Measurements from ENCODE around the gene NEGR1. TPM values are rescaled to one million over a fixed set of nuclear protein-coding genes. Genes with fewer than 3 reads are reported as not detected.

NEGR1 gene
- total and polyA plus RNA-seq, 11 donors = 1.7 to 11.3 (median 6.8) TPM

GRCh38 chr1:71565262-71565661 is 717.1 kb downstream of the NEGR1 start:
- Histone ChIP-seq H3K4me1 (peaks cover 0 to 13% (median 0%) of the 10 kb centered on the region in 12 donors), H3K27me3 (no peaks in the 10 kb centered on the region), H3K27ac (no peak overlapping the region), H3K36me3 (no peaks in the 10 kb centered on the region), H3K9me3 (no peaks in the 10 kb centered on the region), H3K4me3 (no peak overlapping the region)
- intact Hi-C loops (cut with DNase I) = no loop called here
- peak in 3 of 4 donors; percentile 47 to 88 (median 77) for ATAC-seq
- peak in 2 of 5 donors; percentile 28 to 32 for DNase-seq
- TF ChIP-seq CTCF (IDR thresholded peaks at IDR 0.05) = no peak

- TF ChIP-seq CTCF (IDR thresholded peaks at IDR 0.05) (no peak), POLR2A (IDR thresholded peaks at IDR 0.05) (no peak)
- H3K27ac ChIP-seq = no peak overlapping the region
- WGBS, 4 donors = 0 to 91% (median 22%) methylated on average over 1 of the region's 1 CpG
- DNase-seq (no peak), ATAC-seq (no peak)
- H3K4me1 ChIP-seq = peaks cover 0 to 13% (median 0%) of the 10 kb centered on the region in 12 donors
- H3K27me3 ChIP-seq = no peaks in the 10 kb centered on the region
- no peaks in the 10 kb centered on the region for H3K9me3 ChIP-seq
- H3K36me3 ChIP-seq = no peaks in the 10 kb centered on the region
- intact Hi-C loops (cut with DNase I) = no loop called here
- H3K4me3 ChIP-seq = no peak overlapping the region
Measured at GRCh38 chr1:71562298-71562697, 720.0 kb downstream of the NEGR1 start.

- ATAC-seq (peak in 1 of 4 donors; percentile 46), DNase-seq (no peak)
- H3K27me3 ChIP-seq = no peaks in the 10 kb centered on the region
- no peak overlapping the region for H3K4me3 ChIP-seq
- no peaks in the 10 kb centered on the region for H3K36me3 ChIP-seq
- intact Hi-C loops (cut with DNase I) = no loop called here
- no peaks in the 10 kb centered on the region for H3K9me3 ChIP-seq
- peaks cover 0 to 13% (median 0%) of the 10 kb centered on the region in 12 donors for H3K4me1 ChIP-seq
- WGBS, 4 donors = 15 to 38% (median 17%) methylated on average over 2 of the region's 2 CpGs
- TF ChIP-seq CTCF (IDR thresholded peaks at IDR 0.05) (no peak), POLR2A (IDR thresholded peaks at IDR 0.05) (no peak)
- H3K27ac ChIP-seq = peak overlapping the region in 1 of 12 donors; percentile 26
Measured at GRCh38 chr1:71561729-71562128, 720.6 kb downstream of the NEGR1 start.

- TF ChIP-seq CTCF (IDR thresholded peaks at IDR 0.05) = no peak
- TF ChIP-seq POLR2A (IDR thresholded peaks at IDR 0.05) = no peak
- no peak for ATAC-seq
- Histone ChIP-seq H3K36me3 (no peaks in the 10 kb centered on the region), H3K4me1 (peaks cover 0 to 13% (median 0%) of the 10 kb centered on the region in 12 donors), H3K9me3 (no peaks in the 10 kb centered on the region), H3K4me3 (no peak overlapping the region), H3K27ac (peak overlapping the region in 1 of 12 donors; percentile 26), H3K27me3 (no peaks in the 10 kb centered on the region)
- intact Hi-C loops (cut with DNase I) = no loop called here
- no peak for DNase-seq
- WGBS, 4 donors = 37 to 56% (median 50%) methylated on average over 2 of the region's 2 CpGs
Measured at GRCh38 chr1:71561206-71561605, 721.1 kb downstream of the NEGR1 start.

Data from heart left ventricle (tissue), 16 donors.